ENCODE data around the gene AGPAT2. TPM values are rescaled to one million over a fixed set of nuclear protein-coding genes. Genes with fewer than 3 reads are reported as not detected.
A peak's percentile ranks its signal among the peaks of the same experiment; 100 is the strongest.

Gene AGPAT2
- total RNA-seq, 1 experiment from 2014 or later = 40.2 TPM

- TF ChIP-seq FOXP4 (CRISPR knock-in tag; IDR thresholded peaks at IDR 0.05) (no peak), AFF4 (CRISPR knock-in tag; IDR thresholded peaks at IDR 0.05; ENCODE audit: borderline replicate concordance) (no peak), RORB (CRISPR knock-in tag; IDR thresholded peaks at IDR 0.05) (no peak), ZNF317 (CRISPR knock-in tag; IDR thresholded peaks at IDR 0.05; ENCODE audit: borderline replicate concordance, low read depth) (no peak), JAZF1 (CRISPR knock-in tag; IDR thresholded peaks at IDR 0.05) (no peak), ZNF396 (CRISPR knock-in tag; IDR thresholded peaks at IDR 0.05; ENCODE audit: borderline replicate concordance) (no peak), GABPB1 (CRISPR knock-in tag; IDR thresholded peaks at IDR 0.05) (no peak), NR3C1 (CRISPR knock-in tag; conservative IDR thresholded peaks at IDR 0.05; ENCODE audit: low read depth) (no peak), ZNF138 (CRISPR knock-in tag; conservative IDR thresholded peaks at IDR 0.05) (no peak), FOXP1 (CRISPR knock-in tag; IDR thresholded peaks at IDR 0.05; ENCODE audit: borderline replicate concordance) (no peak)
Observed at GRCh38 chr9:136666372-136667213, 20.7 kb downstream of the AGPAT2 start (continued).

GRCh38 chr9:136665704-136666371, 21.4 kb downstream of the AGPAT2 start:
- no peak for TF ChIP-seq NFE2L1 (CRISPR knock-in tag; IDR thresholded peaks at IDR 0.05)
- no peak for TF ChIP-seq EMX1 (CRISPR knock-in tag; IDR thresholded peaks at IDR 0.05)
- no peak for TF ChIP-seq ZNF219 (CRISPR knock-in tag; IDR thresholded peaks at IDR 0.05; ENCODE audit: borderline replicate concordance)
- no peak for TF ChIP-seq NR2C2 (CRISPR knock-in tag; IDR thresholded peaks at IDR 0.05)
- TF ChIP-seq TEAD4 (CRISPR knock-in tag; IDR thresholded peaks at IDR 0.05) = no peak
- no peak for TF ChIP-seq TP53 (CRISPR knock-in tag; IDR thresholded peaks at IDR 0.05)
- ChIA-PET CTCF (interaction anchor here (0.6 to 2.7 kb wide), 6 partner anchors 9 to 442 kb away, joined by 3 to 11 read pairs (median 4); partner anchors contain the start of gene AGPAT2), POLR2A (no interaction called here)
- Mint-ChIP-seq H3K36me3 (no peaks in the 10 kb centered on the region), H3K9me3 (no peaks in the 10 kb centered on the region), H3K27ac (no peak overlapping the region), H3K4me3 (no peak overlapping the region), H3K27me3 (ENCODE audit: low read depth) (no peaks in the 10 kb centered on the region; the same call in 1 of the 2 replicates), H3K4me1 (peaks cover 3% of the 10 kb centered on the region; the same call in 1 of the 2 replicates)
- DNase-seq (ENCODE audit: low spot score) (peak; percentile 37), ATAC-seq (peak; percentile 38)

GRCh38 chr9:136665111-136665703, 22.1 kb downstream of the AGPAT2 start:
- TF ChIP-seq ZNF671 (CRISPR knock-in tag; IDR thresholded peaks at IDR 0.05) (no peak), NR3C1 (CRISPR knock-in tag; conservative IDR thresholded peaks at IDR 0.05; ENCODE audit: low read depth) (no peak), EMX1 (CRISPR knock-in tag; IDR thresholded peaks at IDR 0.05) (no peak), ESRRA (CRISPR knock-in tag; IDR thresholded peaks at IDR 0.05; ENCODE audit: borderline replicate concordance) (no peak), CDX4 (CRISPR knock-in tag; IDR thresholded peaks at IDR 0.05; ENCODE audit: borderline replicate concordance) (peak; percentile 77), ZNF423 (CRISPR knock-in tag; IDR thresholded peaks at IDR 0.05) (peak; percentile 63), ZBTB21 (CRISPR knock-in tag; IDR thresholded peaks at IDR 0.05; ENCODE audit: borderline replicate concordance) (no peak)
- H3K4me1 Mint-ChIP-seq = peaks cover 3% of the 10 kb centered on the region; the same call in 1 of the 2 replicates
- H3K27me3 Mint-ChIP-seq (ENCODE audit: low read depth) = no peaks in the 10 kb centered on the region; the same call in 1 of the 2 replicates
- DNase-seq (ENCODE audit: low spot score) (peak; percentile 43), ATAC-seq (peak; percentile 38)
- no peaks in the 10 kb centered on the region for H3K36me3 Mint-ChIP-seq
- H3K27ac Mint-ChIP-seq = no peak overlapping the region
- peak overlapping the region; percentile 74 for H3K4me3 Mint-ChIP-seq
- CTCF ChIA-PET = interaction anchor here (0.6 to 2.7 kb wide), 8 partner anchors 8 to 443 kb away, joined by 3 to 11 read pairs (median 4); partner anchors contain the start of gene AGPAT2
- H3K9me3 Mint-ChIP-seq = no peaks in the 10 kb centered on the region
- POLR2A ChIA-PET = no interaction called here

Data from WTC11 (cell line).